ENCODE results near the gene PEX5L.

The PEX5L gene

GRCh38 chr3:179933080-179933479, 103.7 kb downstream of the PEX5L start:
- H3K27ac ChIP-seq: no peak overlapping the region
- CTCF ChIA-PET: no interaction called here
- no peak for DNase-seq (ENCODE audit: low spot score)
- POLR2A ChIA-PET (ENCODE audit: low non-redundant PET): no interaction called here
- no peak for TF ChIP-seq CTCF (conservative IDR thresholded peaks at IDR 0.05; ENCODE audit: low read depth)

- TF ChIP-seq CTCF (conservative IDR thresholded peaks at IDR 0.05; ENCODE audit: low read depth): no peak
- ChIA-PET CTCF (no interaction called here), POLR2A (ENCODE audit: low non-redundant PET) (no interaction called here)
These were observed 104.1 kb downstream of the PEX5L start for GRCh38 chr3:179932674-179933073.

GRCh38 chr3:179929091-179929529, 107.6 kb downstream of the PEX5L start:
- peak; percentile 58 for DNase-seq (ENCODE audit: low spot score)
- POLR2A ChIA-PET (ENCODE audit: low non-redundant PET): no interaction called here
- no peak overlapping the region for H3K27ac ChIP-seq
- CTCF ChIA-PET: interaction anchor here (0.5 to 2.0 kb wide), 21 partner anchors 10 to 1691 kb away, joined by 3 to 12 read pairs (median 3); no protein-coding TSS in a partner anchor
- peak; percentile 72 for TF ChIP-seq CTCF (conservative IDR thresholded peaks at IDR 0.05; ENCODE audit: low read depth)

More at GRCh38 chr3:179932674-179933073, 104.1 kb downstream of the PEX5L start:
- DNase-seq (ENCODE audit: low spot score): no peak
- no peak overlapping the region for H3K27ac ChIP-seq

- no peak overlapping the region for H3K27ac ChIP-seq
- ChIA-PET CTCF (no interaction called here), POLR2A (ENCODE audit: low non-redundant PET) (no interaction called here)
- DNase-seq (ENCODE audit: low spot score): no peak
- no peak for TF ChIP-seq CTCF (conservative IDR thresholded peaks at IDR 0.05; ENCODE audit: low read depth)
These were observed 109.5 kb downstream of the PEX5L start for GRCh38 chr3:179927191-179927590.

- TF ChIP-seq CTCF (conservative IDR thresholded peaks at IDR 0.05; ENCODE audit: low read depth): no peak
- POLR2A ChIA-PET (ENCODE audit: low non-redundant PET): no interaction called here
- DNase-seq (ENCODE audit: low spot score): no peak
- CTCF ChIA-PET: no interaction called here
- no peak overlapping the region for H3K27ac ChIP-seq
These were observed 114.8 kb downstream of the PEX5L start for GRCh38 chr3:179921951-179922350.

GRCh38 chr3:179921500-179921899, 115.2 kb downstream of the PEX5L start:
- DNase-seq (ENCODE audit: low spot score): no peak
- TF ChIP-seq CTCF (conservative IDR thresholded peaks at IDR 0.05; ENCODE audit: low read depth): no peak
- POLR2A ChIA-PET (ENCODE audit: low non-redundant PET): no interaction called here
- no peak overlapping the region for H3K27ac ChIP-seq
- CTCF ChIA-PET: no interaction called here

Measured in RWPE1 (cell line).